ENCODE measurements around the gene DLGAP3.

GRCh38 chr1:34839526-34840305 is 89.7 kb downstream of the DLGAP3 start:
- TF ChIP-seq CTCF (IDR thresholded peaks at IDR 0.05 in 4 of 5, conservative IDR thresholded peaks at IDR 0.05 in 1 of 5), result no peak
- TF ChIP-seq POLR2A (IDR thresholded peaks at IDR 0.05), result no peak
